Mononuclear cell (primary cell): ENCODE results near the gene STIM1. TPM values are rescaled to one million over a fixed set of nuclear protein-coding genes. Genes with fewer than 3 reads are reported as not detected.
"Not testable (repeated sequence)": the region's sequence is repeated elsewhere in the genome, so short reads cannot be mapped to it uniquely, and the experiment has no call there.

Source experiments
- H3K27me3 ChIP-seq: 2 replicates; pipeline ENCODE4 v1.6.0; 2011; ENCODE audit warnings: low read length, control low read depth; ENCODE audit not compliant: insufficient read depth
- H3K4me1 ChIP-seq: 2 replicates; pipeline ENCODE4 v1.5.1; 2011; ENCODE audit warnings: mild to moderate bottlenecking, low read length, control low read depth; ENCODE audit not compliant: insufficient read depth
- H3K4me3 ChIP-seq: 2 replicates; pipeline ENCODE4 v1.5.1; 2011; ENCODE audit warnings: mild to moderate bottlenecking, low read length, moderate library complexity
- H3K9me3 ChIP-seq: 2 replicates; pipeline ENCODE4 v1.5.1; 2011; ENCODE audit warnings: low read depth, mild to moderate bottlenecking, control low read depth, low read length
- total RNA-seq: library from RNA; depleted of rRNA; stranded (reverse); fragments of >200 nt; gene quantifications from one replicate; pipeline ENCODE4 v1.2.3, GENCODE V29; 2012

STIM1 gene
- total RNA-seq, 1 donor: 55.8 TPM

GRCh38 chr11:4105916-4106315, 250.5 kb downstream of the STIM1 start:
- Histone ChIP-seq H3K4me1 (no peaks in the 10 kb centered on the region), H3K27me3 (no peaks in the 10 kb centered on the region), H3K4me3 (no peak overlapping the region), H3K9me3 (no peaks in the 10 kb centered on the region)

DNA sequence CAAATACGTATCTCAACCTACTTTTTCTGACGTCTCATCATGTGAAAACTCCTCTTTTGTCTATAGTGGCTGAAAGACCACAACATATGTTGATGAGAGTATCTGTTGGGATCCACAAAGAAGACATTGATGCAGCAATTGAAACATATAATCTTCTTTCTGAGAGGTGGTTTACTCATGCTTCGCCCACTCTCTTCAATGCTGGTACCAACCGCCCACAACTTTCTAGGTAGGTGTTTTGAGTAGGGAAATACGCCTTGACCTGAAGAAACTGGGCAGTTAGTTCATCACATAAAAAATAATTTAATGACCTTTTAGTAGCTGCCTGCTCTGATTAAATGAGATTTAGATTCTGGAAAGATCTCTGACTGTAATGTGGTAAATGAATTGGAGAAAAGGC, 256.4 kb downstream of the STIM1 start:
- Histone ChIP-seq H3K4me1 (no peaks in the 10 kb centered on the region), H3K9me3 (no peaks in the 10 kb centered on the region), H3K27me3 (no peaks in the 10 kb centered on the region), H3K4me3 (no peak overlapping the region)

GRCh38 chr11:4115128-4115527, 259.7 kb downstream of the STIM1 start:
- Histone ChIP-seq H3K4me1 (no peaks in the 10 kb centered on the region), H3K9me3 (no peaks in the 10 kb centered on the region), H3K27me3 (no peaks in the 10 kb centered on the region), H3K4me3 (no peak overlapping the region)

DNA sequence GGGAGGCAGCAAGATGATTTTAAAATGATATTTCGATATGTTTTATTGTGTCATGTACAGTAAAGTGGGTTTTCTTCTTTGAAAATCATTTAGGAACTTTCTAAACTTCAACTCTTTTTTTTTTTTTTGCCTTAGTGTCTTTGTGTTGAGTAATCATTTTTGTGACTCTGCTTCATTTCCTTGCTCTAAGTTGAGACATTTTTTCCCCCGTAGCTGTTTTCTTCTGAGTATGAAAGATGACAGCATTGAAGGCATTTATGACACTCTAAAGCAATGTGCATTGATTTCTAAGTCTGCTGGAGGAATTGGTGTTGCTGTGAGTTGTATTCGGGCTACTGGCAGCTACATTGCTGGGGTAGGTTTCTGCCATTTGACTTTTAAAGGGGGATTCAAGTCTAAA, 262.6 kb downstream of the STIM1 start:
- Histone ChIP-seq H3K27me3 (no peaks in the 10 kb centered on the region), H3K9me3 (no peaks in the 10 kb centered on the region), H3K4me1 (no peaks in the 10 kb centered on the region), H3K4me3 (no peak overlapping the region)

GRCh38 chr11:4123218-4123617, 267.8 kb downstream of the STIM1 start:
- H3K4me3 ChIP-seq: no peak overlapping the region
- H3K9me3 ChIP-seq: no peaks in the 10 kb centered on the region
- no peaks in the 10 kb centered on the region for H3K4me1 ChIP-seq
- no peaks in the 10 kb centered on the region for H3K27me3 ChIP-seq

DNA sequence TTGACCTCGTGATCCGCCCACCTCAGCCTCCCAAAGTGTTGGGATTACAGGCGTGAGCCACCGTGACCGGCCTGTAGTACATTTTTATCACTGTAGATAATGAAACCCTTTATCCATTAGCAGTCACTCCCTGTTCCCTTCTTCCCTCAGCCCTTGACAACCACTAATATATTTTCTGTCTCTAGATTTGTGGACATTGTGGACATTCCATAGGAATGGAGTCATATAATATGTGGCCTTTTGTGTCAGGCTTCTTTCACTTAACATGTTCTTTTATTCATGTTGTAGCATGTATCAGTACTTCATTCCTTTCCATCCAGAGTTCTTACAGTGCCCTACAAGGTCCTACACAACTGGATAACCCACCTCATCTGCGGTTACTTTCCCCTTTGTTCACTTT, 269.7 kb downstream of the STIM1 start:
- Histone ChIP-seq H3K27me3 (no peaks in the 10 kb centered on the region), H3K9me3 (no peaks in the 10 kb centered on the region), H3K4me3 (no peak overlapping the region), H3K4me1 (no peaks in the 10 kb centered on the region)

GRCh38 chr11:4127357-4127756, 271.9 kb downstream of the STIM1 start:
- no peak overlapping the region for H3K4me3 ChIP-seq
- H3K27me3 ChIP-seq: no peaks in the 10 kb centered on the region
- no peaks in the 10 kb centered on the region for H3K4me1 ChIP-seq
- no peaks in the 10 kb centered on the region for H3K9me3 ChIP-seq

DNA sequence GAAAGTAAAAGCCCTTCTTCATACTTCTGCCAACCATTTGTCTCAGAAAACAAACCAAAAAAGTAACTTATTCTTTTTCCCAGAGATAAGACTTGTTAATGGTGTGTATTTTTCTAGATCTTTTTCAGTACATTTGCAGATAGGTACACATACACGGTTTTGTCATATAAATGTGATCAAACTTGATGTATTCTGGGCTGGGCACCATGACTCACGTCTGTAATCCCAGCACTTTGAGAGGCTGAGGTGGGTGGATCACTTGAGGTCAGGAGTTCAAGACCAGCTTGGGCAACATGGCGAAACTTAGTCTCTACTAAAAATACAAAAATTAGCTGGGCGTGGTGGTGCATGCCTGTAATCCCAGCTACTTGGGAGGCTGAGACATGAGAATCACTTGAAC, 274.8 kb downstream of the STIM1 start:
- H3K4me1 ChIP-seq, H3K4me3 ChIP-seq, H3K27me3 ChIP-seq, H3K9me3 ChIP-seq: not testable (repeated sequence)

- H3K9me3 ChIP-seq: peaks cover 4% of the 10 kb centered on the region
- H3K27me3 ChIP-seq: no peaks in the 10 kb centered on the region
- H3K4me1 ChIP-seq: no peaks in the 10 kb centered on the region
- no peak overlapping the region for H3K4me3 ChIP-seq
Observed at GRCh38 chr11:4134806-4135205, 279.3 kb downstream of the STIM1 start.

GRCh38 chr11:4138497-4138896, 283.0 kb downstream of the STIM1 start:
- H3K27me3 ChIP-seq: no peaks in the 10 kb centered on the region
- no peaks in the 10 kb centered on the region for H3K4me1 ChIP-seq
- peaks cover 12% of the 10 kb centered on the region for H3K9me3 ChIP-seq
- H3K4me3 ChIP-seq: no peak overlapping the region

- Histone ChIP-seq H3K9me3 (peaks cover 12% of the 10 kb centered on the region), H3K4me3 (no peak overlapping the region), H3K27me3 (no peaks in the 10 kb centered on the region), H3K4me1 (no peaks in the 10 kb centered on the region)
Observed at GRCh38 chr11:4140067-4140636, 284.7 kb downstream of the STIM1 start.

Other genes starting within 250 kb of the STIM1 start
- not detected for gene ART5, start 213.7 kb upstream of the STIM1 start, total RNA-seq
- not detected for gene ART1, start 210.5 kb upstream of the STIM1 start, total RNA-seq
- gene CHRNA10, start 184.3 kb upstream of the STIM1 start, total RNA-seq: 0.31 TPM
- 227 TPM for gene NUP98, start 58.1 kb upstream of the STIM1 start, total RNA-seq
- gene PGAP2, start 47.1 kb upstream of the STIM1 start, total RNA-seq: 7.5 TPM
- 75.6 TPM for gene RHOG, start 14.7 kb upstream of the STIM1 start, total RNA-seq
- 36.0 TPM for gene RRM1, start 239.1 kb downstream of the STIM1 start, total RNA-seq